Caco-2 (cell line): ENCODE results near the gene TOR4A. TPM values are rescaled to one million over a fixed set of nuclear protein-coding genes. Genes with fewer than 3 reads are reported as not detected.

Source experiments
- BruUV-seq: library from RNA; stranded (reverse); fragments of 400-500 nt; replicated peaks from 2 replicates; lab custom pipeline; 2021; lab: Mats Ljungman, UMichigan
- CTCF ChIA-PET: fragments of 300-600 bp; sonication (Branson Sonifier 250); formaldehyde crosslinking; loops from one replicate; lab custom pipeline; 2022; ENCODE audit warnings: antibody characterized with exemption; lab: Charles Lee
- POLR2A ChIA-PET: fragments of 300-600 bp; sonication (Branson Sonifier 250); formaldehyde crosslinking; loops from one replicate; lab custom pipeline; 2022; ENCODE audit warnings: antibody characterized with exemption; lab: Charles Lee
- DNase-seq, 2 experiments: peaks; one replicate each; pipeline versions ENCODE4 v3.0.0 to v3.0.0-alpha.2; 2020 to 2022
- H3K27me3 ChIP-seq: replicated peaks from 2 replicates; pipeline ENCODE4 v1.6.0; 2011; ENCODE audit warnings: low read length; ENCODE audit not compliant: control insufficient read depth, insufficient read depth
- H3K36me3 ChIP-seq: 2 replicates; pipeline ENCODE4 v1.5.1; 2011; ENCODE audit warnings: low read length; ENCODE audit not compliant: control insufficient read depth, insufficient read depth
- H3K4me1 ChIP-seq: fragments of 250-450 bp; sonication (Bioruptor Pico); 2 replicates; pipeline ENCODE4 v1.5.1; 2020; ENCODE audit warnings: mild to moderate bottlenecking
- H3K4me3 ChIP-seq: 2 replicates; pipeline ENCODE4 v1.5.1; 2011; ENCODE audit warnings: low read depth, mild to moderate bottlenecking, control low read depth, low read length
- H3K9me3 ChIP-seq: fragments of 250-450 bp; sonication (Bioruptor Pico); 2 replicates; pipeline ENCODE4 v1.5.1; 2020; ENCODE audit warnings: mild to moderate bottlenecking, moderate library complexity
- H3K27ac Mint-ChIP-seq: one replicate; pipeline ENCODE4 v1.8.0; 2022; ENCODE audit warnings: mixed read lengths; ENCODE audit not compliant: unreplicated experiment
- H3K27me3 Mint-ChIP-seq: one replicate; pipeline ENCODE4 v1.8.0; 2022; ENCODE audit warnings: mixed read lengths; ENCODE audit not compliant: insufficient read depth, unreplicated experiment
- H3K36me3 Mint-ChIP-seq: one replicate; pipeline ENCODE4 v1.8.0; 2022; ENCODE audit warnings: mild to moderate bottlenecking, mixed read lengths; ENCODE audit not compliant: insufficient read depth, unreplicated experiment
- H3K4me1 Mint-ChIP-seq: one replicate; pipeline ENCODE4 v1.8.0; 2022; ENCODE audit warnings: low read depth, mixed read lengths; ENCODE audit not compliant: unreplicated experiment
- H3K4me3 Mint-ChIP-seq: one replicate; pipeline ENCODE4 v1.8.0; 2022; ENCODE audit warnings: mild to moderate bottlenecking, moderate library complexity, mixed read lengths; ENCODE audit not compliant: unreplicated experiment
- H3K9me3 Mint-ChIP-seq: one replicate; pipeline ENCODE4 v1.8.0; 2022; ENCODE audit warnings: mixed read lengths; ENCODE audit not compliant: unreplicated experiment
- CTCF ChIP-seq, 2 experiments: fragments of 200-600 bp in 1 of 2; IDR thresholded peaks; 1 replicate in 1 of 2; 2 replicates in 1 of 2; pipeline versions ENCODE4 v1.5.1 to v1.8.0; 2011 to 2022; ENCODE audit warnings: antibody characterized with exemption in 1 of 2, control low read depth in 1 of 2, inconsistent platforms in 1 of 2, low read depth in 1 of 2, low read length in 1 of 2, mild to moderate bottlenecking in 1 of 2, moderate library complexity in 1 of 2; ENCODE audit not compliant: insufficient read depth in 1 of 2, severe bottlenecking in 1 of 2, unreplicated experiment in 1 of 2
- intact Hi-C: fragments of 100-400 bp; cut with micrococcal nuclease; formaldehyde crosslinking; loops from one replicate; pipeline ENCODE4 v1.10.0; 2022; ENCODE audit not compliant: unreplicated experiment
- total RNA-seq: library from RNA; stranded (reverse); gene quantifications from 2 replicates; pipeline ENCODE4 v1.2.3, GENCODE V29; 2022

Gene TOR4A
- total RNA-seq, 1 experiment from 2014 or later = 1.8 TPM

DNA sequence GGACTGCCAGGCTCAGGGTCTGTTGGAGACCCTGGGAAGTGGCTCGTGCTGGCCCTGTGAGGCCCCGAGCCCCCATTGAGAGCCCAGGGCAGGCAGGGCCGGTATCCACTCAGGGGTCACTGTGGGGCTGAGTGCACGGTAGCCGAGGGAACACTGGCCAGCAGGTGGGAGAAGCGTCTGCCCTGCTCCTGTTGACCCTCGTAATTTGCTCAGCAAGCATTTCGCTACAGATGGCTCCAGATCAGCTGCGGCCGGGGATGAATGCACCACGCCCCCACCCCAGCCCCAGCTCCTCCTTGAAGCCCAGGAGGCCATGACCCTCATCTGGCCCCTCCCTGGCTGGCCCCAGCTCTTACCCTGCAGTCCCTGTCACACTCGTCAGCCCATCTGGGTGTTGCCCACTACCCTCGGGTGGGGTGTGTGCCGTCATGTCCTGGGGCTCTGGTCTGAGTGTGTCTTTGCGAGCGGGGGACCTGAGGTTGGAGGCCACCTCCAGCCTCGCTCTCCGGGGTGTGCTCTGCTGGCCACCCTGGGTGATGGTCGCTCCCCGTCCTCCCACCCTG lies 30.6 kb downstream of the TOR4A start:
- H3K4me1 ChIP-seq = peaks cover 37% of the 10 kb centered on the region
- intact Hi-C loops = no loop called here
- H3K27me3 ChIP-seq = no peaks in the 10 kb centered on the region
- Mint-ChIP-seq H3K4me3 (no peak overlapping the region), H3K4me1 (no peaks in the 10 kb centered on the region), H3K27me3 (no peaks in the 10 kb centered on the region), H3K27ac (no peak overlapping the region), H3K9me3 (no peaks in the 10 kb centered on the region), H3K36me3 (no peaks in the 10 kb centered on the region)
- no peaks in the 10 kb centered on the region for H3K9me3 ChIP-seq
- DNase-seq = peak in 1 of 2 experiments; percentile 50
- ChIA-PET POLR2A (interaction anchor here (0.5 to 0.6 kb wide), 2 partner anchors 13 to 125 kb away, joined by 3 to 5 read pairs; no protein-coding TSS in a partner anchor), CTCF (interaction anchor here (0.8 kb wide), 2 partner anchors 11 to 519 kb away, joined by 3 to 5 read pairs; no protein-coding TSS in a partner anchor)
- no TSS peak for BruUV-seq
- TF ChIP-seq CTCF (IDR thresholded peaks at IDR 0.05; ENCODE audit: insufficient read depth in 1 of 2, low read depth in 1 of 2, low read length in 1 of 2, severe bottlenecking in 1 of 2, unreplicated experiment in 1 of 2) = no peak
- no peaks in the 10 kb centered on the region for H3K36me3 ChIP-seq
- H3K4me3 ChIP-seq = no peak overlapping the region

DNA sequence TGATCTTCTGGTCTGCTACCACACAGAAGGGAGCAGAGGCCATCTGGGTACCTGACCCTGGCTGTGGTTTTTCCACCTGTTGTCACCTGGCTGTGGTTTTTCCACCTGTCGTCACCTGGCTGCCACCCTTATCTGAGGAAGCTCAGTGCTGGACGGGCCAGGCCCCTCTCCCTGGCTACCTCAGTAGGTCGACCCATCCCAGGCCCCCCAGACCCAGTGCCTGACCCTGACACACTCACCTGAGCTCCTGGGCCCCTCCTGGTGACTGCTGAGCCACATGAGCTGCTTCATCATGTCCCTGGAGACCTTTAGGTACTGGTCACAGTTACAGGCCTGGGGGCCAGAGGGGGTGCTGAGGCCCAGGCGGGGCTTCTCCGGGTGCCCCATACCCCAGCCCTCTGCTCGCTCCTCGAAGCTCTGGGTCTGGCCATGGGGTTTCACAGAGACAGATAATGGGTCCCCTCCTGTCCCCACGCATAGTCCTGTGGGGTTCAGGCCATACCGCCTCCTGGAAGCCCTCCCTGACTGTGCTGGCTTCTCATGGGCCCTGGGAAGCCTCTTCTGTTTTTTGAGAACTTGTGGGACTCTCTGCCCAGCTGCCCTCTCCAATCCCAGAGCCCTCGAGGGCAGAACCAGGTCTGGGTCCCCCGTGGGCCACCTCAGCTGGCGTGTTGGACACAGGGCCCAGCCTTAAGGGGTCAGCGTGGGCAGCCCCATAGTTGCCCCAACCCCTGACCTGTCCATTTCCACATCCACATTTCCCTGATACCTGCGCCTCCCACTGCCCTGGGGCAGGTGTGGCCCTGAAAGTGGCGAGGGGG lies 32.1 kb downstream of the TOR4A start:
- no peak overlapping the region for H3K4me3 ChIP-seq
- no TSS peak for BruUV-seq
- Mint-ChIP-seq H3K27ac (no peak overlapping the region), H3K4me1 (no peaks in the 10 kb centered on the region), H3K4me3 (no peak overlapping the region), H3K36me3 (no peaks in the 10 kb centered on the region), H3K9me3 (no peaks in the 10 kb centered on the region), H3K27me3 (no peaks in the 10 kb centered on the region)
- CTCF ChIA-PET = no interaction called here
- TF ChIP-seq CTCF (IDR thresholded peaks at IDR 0.05; ENCODE audit: insufficient read depth in 1 of 2, low read depth in 1 of 2, low read length in 1 of 2, severe bottlenecking in 1 of 2, unreplicated experiment in 1 of 2) = no peak
- no peaks in the 10 kb centered on the region for H3K36me3 ChIP-seq
- H3K27me3 ChIP-seq = no peaks in the 10 kb centered on the region
- intact Hi-C loops = no loop called here
- no peaks in the 10 kb centered on the region for H3K9me3 ChIP-seq
- POLR2A ChIA-PET = interaction anchor here (0.5 kb wide), 1 partner anchor 295 kb away, joined by 6 read pairs; no protein-coding TSS in a partner anchor
- no peak for DNase-seq
- peaks cover 48% of the 10 kb centered on the region for H3K4me1 ChIP-seq

DNA sequence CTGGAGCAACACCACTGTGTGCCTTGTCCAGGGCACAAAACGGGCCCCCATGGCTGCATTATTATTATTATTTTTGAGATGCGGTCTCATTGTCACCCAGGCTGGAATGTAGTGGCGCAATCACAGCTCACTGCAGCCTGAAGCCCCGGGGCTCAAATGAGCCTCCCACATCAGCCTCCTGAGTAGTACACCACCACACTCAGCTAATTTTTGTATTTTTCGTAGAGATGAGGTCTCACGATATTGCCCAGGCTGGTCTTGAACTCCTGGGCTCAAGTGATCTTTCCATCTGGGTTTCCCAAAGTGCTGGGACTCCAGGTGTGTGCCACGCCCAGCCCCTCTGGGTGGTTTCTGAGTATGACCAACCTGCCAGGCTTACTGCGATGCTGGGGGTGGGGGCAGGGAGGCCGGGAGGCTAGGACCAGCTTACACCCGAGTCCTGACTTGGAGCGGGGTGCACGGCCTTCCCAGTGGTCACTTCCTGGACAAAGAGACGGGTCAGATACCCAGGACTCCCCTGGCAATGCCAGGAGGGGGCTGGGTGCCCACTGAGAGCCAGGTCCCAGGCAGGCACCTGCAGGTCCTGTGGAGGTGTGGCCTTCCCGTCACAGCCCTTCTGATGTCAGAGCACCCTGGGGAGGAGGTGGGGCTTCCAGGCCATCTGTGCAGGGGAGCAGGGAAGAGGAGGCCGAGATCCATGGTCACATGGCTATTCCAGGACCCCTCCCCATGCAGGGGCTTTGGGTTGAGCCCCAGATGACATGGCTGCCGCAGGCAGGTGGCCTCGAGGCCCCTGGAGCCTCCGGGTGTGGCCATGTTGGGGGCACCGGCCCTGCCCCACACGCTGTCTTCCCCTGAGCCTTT lies 32.9 kb downstream of the TOR4A start:
- Mint-ChIP-seq H3K4me3 (no peak overlapping the region), H3K9me3 (no peaks in the 10 kb centered on the region), H3K27me3 (no peaks in the 10 kb centered on the region), H3K27ac (no peak overlapping the region), H3K4me1 (no peaks in the 10 kb centered on the region), H3K36me3 (no peaks in the 10 kb centered on the region)
- BruUV-seq = no TSS peak
- intact Hi-C loops = no loop called here
- Histone ChIP-seq H3K4me1 (peaks cover 57% of the 10 kb centered on the region), H3K9me3 (no peaks in the 10 kb centered on the region), H3K4me3 (no peak overlapping the region), H3K36me3 (no peaks in the 10 kb centered on the region), H3K27me3 (no peaks in the 10 kb centered on the region)
- ChIA-PET POLR2A (interaction anchor here (1.3 kb wide), 1 partner anchor 8 kb away, joined by 7 read pairs; the partner anchor contains the start of gene NRARP), CTCF (interaction anchor here (1.0 kb wide), 1 partner anchor 8 kb away, joined by 3 read pairs; the partner anchor contains the start of gene NRARP)
- peak in 1 of 2 experiments; percentile 57 for DNase-seq
- TF ChIP-seq CTCF (IDR thresholded peaks at IDR 0.05; ENCODE audit: insufficient read depth in 1 of 2, low read depth in 1 of 2, low read length in 1 of 2, severe bottlenecking in 1 of 2, unreplicated experiment in 1 of 2) = no peak
